Measurements from ENCODE around the gene ZNF146.
"Not testable (repeated sequence)": the region's sequence is repeated elsewhere in the genome, so short reads cannot be mapped to it uniquely, and the experiment has no call there.

ZNF146 gene

DNA sequence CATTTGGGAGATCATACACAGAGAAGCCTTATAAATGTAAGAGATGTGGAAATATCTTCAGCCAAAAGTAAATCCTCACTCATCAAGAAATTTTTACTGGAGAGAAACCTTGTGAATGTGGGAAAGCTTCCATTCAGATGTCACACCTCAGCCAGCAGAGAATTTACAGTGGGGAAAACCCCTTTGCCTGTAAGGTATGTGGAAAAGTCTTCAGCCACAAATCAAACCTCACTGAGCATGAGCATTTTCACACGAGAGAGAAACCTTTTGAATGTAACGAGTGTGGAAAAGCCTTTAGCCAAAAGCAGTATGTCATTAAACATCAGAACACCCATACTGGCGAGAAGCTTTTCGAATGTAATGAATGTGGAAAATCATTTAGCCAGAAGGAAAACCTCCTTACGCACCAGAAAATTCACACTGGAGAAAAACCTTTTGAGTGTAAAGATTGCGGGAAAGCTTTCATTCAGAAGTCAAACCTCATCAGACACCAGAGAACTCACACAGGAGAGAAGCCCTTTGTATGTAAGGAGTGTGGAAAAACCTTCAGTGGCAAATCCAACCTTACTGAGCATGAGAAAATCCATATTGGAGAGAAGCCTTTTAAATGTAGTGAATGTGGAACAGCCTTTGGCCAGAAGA is 21.5 kb downstream of the ZNF146 start:
- DNase-seq = no peak

- no peak for DNase-seq
These were observed 22.0 kb downstream of the ZNF146 start for GRCh38 chr19:36236946-36237310.

DNA sequence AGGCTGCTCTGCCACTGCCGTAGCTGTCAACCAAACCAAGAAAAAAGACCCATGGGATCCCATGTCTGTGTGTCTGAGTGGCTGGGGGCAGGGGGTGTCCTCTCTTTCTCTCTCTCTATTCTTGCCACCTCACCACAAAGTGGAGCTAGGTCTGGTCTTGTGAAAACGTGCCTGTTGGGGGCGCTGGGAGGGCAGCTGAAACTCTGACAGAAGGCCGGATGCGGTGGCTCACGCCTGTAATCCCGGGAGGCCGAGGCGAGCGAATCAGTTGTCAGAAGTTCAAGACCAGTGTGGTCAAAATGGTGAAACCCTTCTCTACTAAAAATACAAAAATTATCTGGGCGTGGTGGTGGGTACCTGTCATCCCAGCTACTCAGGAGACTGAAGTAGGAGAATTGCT is 29.2 kb downstream of the ZNF146 start:
- DNase-seq = no peak

DNA sequence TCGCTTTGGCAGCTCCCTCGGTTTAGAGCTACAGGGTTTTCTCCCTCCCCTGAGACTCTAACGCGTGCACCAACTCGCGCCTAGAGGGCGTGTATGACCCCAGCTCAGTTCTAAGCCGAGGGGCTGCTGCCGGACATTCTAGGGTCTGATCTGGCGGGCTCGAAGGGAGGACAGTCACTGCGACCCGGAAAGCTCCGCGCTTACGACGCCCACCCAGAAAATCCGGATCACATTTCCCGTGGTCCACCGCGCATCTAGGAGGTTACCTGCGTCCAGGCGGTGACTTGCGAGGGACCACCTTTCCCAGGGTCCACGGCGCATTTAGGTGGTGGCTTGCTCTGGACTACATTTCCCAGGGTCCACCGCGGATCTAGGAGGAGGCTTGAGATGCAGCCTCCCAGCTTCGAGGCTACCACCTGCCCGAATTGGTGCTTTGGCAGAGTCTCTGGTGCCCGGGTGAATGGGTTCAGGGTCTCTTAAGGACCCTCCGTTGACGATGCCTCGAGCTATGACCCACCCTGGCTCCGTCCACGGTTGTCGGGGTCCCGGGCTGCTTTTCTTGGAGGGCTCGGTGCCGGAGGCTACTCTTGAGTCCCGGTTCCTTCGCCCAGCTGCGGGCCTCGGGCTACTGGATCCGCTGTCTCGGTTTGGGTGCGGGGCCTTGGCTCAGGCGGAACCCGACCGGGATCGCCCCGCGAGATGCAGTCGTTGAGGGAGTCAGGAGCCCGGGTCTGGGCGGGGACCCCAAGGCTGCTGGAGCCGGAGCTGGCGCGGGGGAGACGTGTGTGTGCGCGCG is 30.5 kb downstream of the ZNF146 start:
- DNase-seq = no peak

DNA sequence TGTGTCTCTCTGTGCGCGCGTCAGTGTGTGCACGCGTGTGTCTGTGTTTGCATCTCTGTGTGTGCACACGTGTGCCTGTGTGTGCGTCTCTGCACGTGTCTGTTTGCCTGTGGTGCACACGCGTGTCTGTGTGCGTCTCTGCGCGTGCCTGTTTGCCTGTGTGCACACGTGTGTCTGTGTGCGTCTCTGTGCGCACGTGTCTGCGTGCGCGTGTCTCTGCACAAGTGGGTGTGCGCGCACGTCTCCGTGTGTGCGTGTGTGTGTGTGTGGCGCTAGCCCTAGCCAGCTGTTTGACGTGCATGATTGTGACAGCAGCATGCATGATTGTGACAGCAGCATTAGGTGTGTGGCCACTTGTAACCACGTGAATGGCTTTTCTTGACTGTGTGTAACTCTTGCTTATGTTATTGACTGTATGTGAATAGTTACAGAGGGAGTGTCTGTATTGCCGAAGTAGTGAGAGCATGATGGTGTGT is 31.1 kb downstream of the ZNF146 start:
- DNase-seq = no peak

GRCh38 chr19:36252047-36252446 is 37.1 kb downstream of the ZNF146 start:
- DNase-seq = no peak

DNA sequence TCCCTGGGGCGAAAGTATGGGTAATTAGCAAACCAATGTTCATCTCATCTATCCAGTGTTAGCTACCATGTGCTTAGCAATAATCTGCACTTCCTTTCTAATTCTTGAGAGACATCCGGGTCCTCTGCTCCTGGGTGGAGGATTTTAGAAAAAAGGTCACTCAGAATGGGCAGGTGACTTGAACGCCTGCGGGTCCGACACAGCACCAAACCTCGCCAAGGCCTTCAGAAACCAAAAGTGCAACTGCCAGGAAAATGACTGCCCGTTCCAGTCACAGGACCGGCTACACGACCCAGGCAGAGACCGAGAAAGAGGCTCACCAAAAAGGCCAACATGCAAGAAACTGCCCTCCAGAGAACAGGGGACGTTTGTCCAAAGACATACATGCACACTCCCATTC is 39.9 kb downstream of the ZNF146 start:
- DNase-seq = no peak

GRCh38 chr19:36255316-36255715 is 40.4 kb downstream of the ZNF146 start:
- DNase-seq = no peak

GRCh38 chr19:36256064-36256463 is 41.2 kb downstream of the ZNF146 start:
- DNase-seq = no peak

GRCh38 chr19:36256853-36257519 is 42.1 kb downstream of the ZNF146 start:
- DNase-seq = no peak

- DNase-seq = no peak
These were observed 42.6 kb downstream of the ZNF146 start for GRCh38 chr19:36257520-36257876.

GRCh38 chr19:36258028-36258875 is 43.3 kb downstream of the ZNF146 start:
- DNase-seq = no peak

DNA sequence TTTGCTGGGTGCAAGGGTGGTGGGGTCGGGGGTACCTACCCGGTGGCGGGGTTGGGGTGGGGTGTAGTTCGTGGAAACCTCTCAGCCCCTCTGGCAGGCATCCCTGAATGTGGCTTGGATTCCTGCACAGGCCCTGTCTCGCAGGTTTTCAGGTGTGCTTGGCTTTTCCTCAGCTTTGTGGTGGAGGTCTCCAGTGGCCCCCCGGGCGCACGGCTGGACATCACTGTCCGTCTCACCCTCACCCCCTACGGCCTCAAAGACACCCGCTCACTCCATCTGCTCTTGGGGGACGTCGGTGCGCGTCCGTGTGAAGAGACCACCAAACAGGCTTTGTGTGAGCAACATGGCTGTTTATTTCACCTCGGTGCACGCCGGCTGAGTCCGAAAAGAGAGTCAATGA is 44.3 kb downstream of the ZNF146 start:
- DNase-seq = no peak

GRCh38 chr19:36265064-36265463 is 50.2 kb downstream of the ZNF146 start:
- DNase-seq = no peak

DNA sequence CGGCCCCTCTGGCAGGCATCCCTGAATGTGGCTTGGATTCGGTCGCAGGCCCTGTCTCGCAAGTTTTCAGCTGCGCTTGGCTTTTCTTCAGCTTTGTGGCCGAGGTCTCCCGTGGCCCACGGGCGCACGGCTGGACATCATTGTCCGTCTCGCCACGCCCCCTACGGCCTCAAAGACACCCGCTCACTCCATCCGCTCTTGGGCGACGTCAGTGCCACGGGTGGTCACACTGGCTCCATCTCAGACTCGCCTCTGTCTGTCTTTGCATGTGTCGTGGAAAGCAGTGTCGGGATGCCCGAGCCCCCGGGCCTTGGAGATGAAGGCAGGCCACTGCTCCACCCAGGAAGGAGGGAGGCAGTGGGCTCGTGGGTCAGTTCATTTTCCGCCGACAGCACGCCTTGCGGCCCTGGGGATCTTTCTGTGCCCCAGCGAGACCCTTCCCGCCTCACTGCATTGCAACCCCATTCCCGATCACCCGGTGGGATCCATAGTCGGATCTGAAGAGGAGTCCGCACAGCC is 51.0 kb downstream of the ZNF146 start:
- DNase-seq = no peak

- DNase-seq = no peak
These were observed 51.6 kb downstream of the ZNF146 start for GRCh38 chr19:36266375-36266961.

GRCh38 chr19:36267061-36267845 is 52.3 kb downstream of the ZNF146 start:
- DNase-seq = no peak

- DNase-seq = not testable (repeated sequence)
These were observed 53.2 kb downstream of the ZNF146 start for GRCh38 chr19:36268081-36268480.

- not testable (repeated sequence) for DNase-seq
These were observed 53.7 kb downstream of the ZNF146 start for GRCh38 chr19:36268591-36268990.

- not testable (repeated sequence) for DNase-seq
These were observed 54.4 kb downstream of the ZNF146 start for GRCh38 chr19:36269295-36269694.

Measured in central memory CD4-positive, alpha-beta T cell (primary cell).